GM12801 (cell line): Measurements from ENCODE around the gene TP53INP2.

ENCODE experiments used
- CTCF ChIP-seq: IDR thresholded peaks from one replicate; pipeline ENCODE4 v1.5.1; 2011; ENCODE audit warnings: control low read depth; ENCODE audit not compliant: insufficient read length; ENCODE audit errors: extremely low read depth

Gene TP53INP2

GRCh38 chr20:34747479-34747878 lies 43.3 kb downstream of the TP53INP2 start:
- no peak for TF ChIP-seq CTCF

GRCh38 chr20:34748709-34749108 lies 44.6 kb downstream of the TP53INP2 start:
- no peak for TF ChIP-seq CTCF

- TF ChIP-seq CTCF: no peak
These were observed 46.3 kb downstream of the TP53INP2 start for GRCh38 chr20:34750484-34750883.

GRCh38 chr20:34751453-34751852 lies 47.3 kb downstream of the TP53INP2 start:
- no peak for TF ChIP-seq CTCF

- TF ChIP-seq CTCF: no peak
These were observed 49.7 kb downstream of the TP53INP2 start for GRCh38 chr20:34753706-34754461.

- no peak for TF ChIP-seq CTCF
These were observed 50.5 kb downstream of the TP53INP2 start for GRCh38 chr20:34754611-34755010.

GRCh38 chr20:34755367-34755766 lies 51.2 kb downstream of the TP53INP2 start:
- no peak for TF ChIP-seq CTCF
